Keratinocyte (primary cell): ENCODE results near the gene FXYD2. TPM values are rescaled to one million over a fixed set of nuclear protein-coding genes. Genes with fewer than 3 reads are reported as not detected.

ENCODE experiments used
- DNase-seq: peaks from one replicate; pipeline ENCODE4 v3.0.0-alpha.2; 2011; ENCODE audit warnings: low read depth, missing footprints, low spot score
- FAIRE-seq: peaks from 2 replicates; lab custom pipeline; 2011; peaks lifted over from hg19 to GRCh38; lab: Jason Lieb, UNC
- H2AFZ ChIP-seq: 2 replicates; pipeline ENCODE4 v1.6.0; 2012; ENCODE audit warnings: low read length, control low read depth, inconsistent platforms; ENCODE audit not compliant: control insufficient read depth
- H3K27ac ChIP-seq: 2 replicates; pipeline ENCODE4 v1.5.1; 2011; ENCODE audit warnings: low read length; ENCODE audit not compliant: control insufficient read depth, insufficient read depth
- H3K27me3 ChIP-seq: 3 replicates; pipeline ENCODE4 v1.6.0; 2011; ENCODE audit warnings: low read length; ENCODE audit not compliant: control insufficient read depth, insufficient read depth; ENCODE audit errors: extremely low read depth
- H3K36me3 ChIP-seq, 2 experiments: 2 replicates in 1 of 2; 3 replicates in 1 of 2; pipeline ENCODE4 v1.5.1; 2011; ENCODE audit warnings: low read length in 2 of 2, mild to moderate bottlenecking in 1 of 2; ENCODE audit not compliant: control insufficient read depth in 2 of 2, insufficient read depth in 2 of 2; ENCODE audit errors: extremely low read depth in 1 of 2
- H3K4me1 ChIP-seq: 3 replicates; pipeline ENCODE4 v1.5.1; 2011; ENCODE audit warnings: low read length; ENCODE audit not compliant: control insufficient read depth, insufficient read depth; ENCODE audit errors: extremely low read depth
- H3K4me2 ChIP-seq: 3 replicates; pipeline ENCODE4 v1.6.0; 2011; ENCODE audit warnings: low read depth, low read length; ENCODE audit not compliant: control insufficient read depth, insufficient read depth; ENCODE audit errors: extremely low read depth
- H3K4me3 ChIP-seq, 3 experiments: fragments of 200-600 bp in 1 of 3; sonication (generic) in 1 of 3; 2 replicates in 2 of 3; 3 replicates in 1 of 3; pipeline ENCODE4 v1.5.1; 2011 to 2016; ENCODE audit warnings: low read length in 3 of 3, mild to moderate bottlenecking in 3 of 3, control low read depth in 2 of 3, inconsistent platforms in 1 of 3, low read depth in 1 of 3, mixed read lengths in 1 of 3, mixed run types in 1 of 3, moderate library complexity in 1 of 3; ENCODE audit not compliant: control insufficient read depth in 2 of 3, insufficient read depth in 2 of 3; ENCODE audit errors: extremely low read depth in 1 of 3
- H3K79me2 ChIP-seq: 2 replicates; pipeline ENCODE4 v1.6.0; 2012; ENCODE audit warnings: low read length; ENCODE audit not compliant: control insufficient read depth, insufficient read depth
- H3K9ac ChIP-seq: 3 replicates; pipeline ENCODE4 v1.6.0; 2011; ENCODE audit warnings: low read length; ENCODE audit not compliant: control insufficient read depth, insufficient read depth; ENCODE audit errors: extremely low read depth
- H3K9me1 ChIP-seq: 3 replicates; pipeline ENCODE4 v1.6.0; 2011; ENCODE audit warnings: low read length; ENCODE audit not compliant: control insufficient read depth, insufficient read depth; ENCODE audit errors: extremely low read depth
- H3K9me3 ChIP-seq: 2 replicates; pipeline ENCODE4 v1.5.1; 2012; ENCODE audit warnings: low read depth, low read length; ENCODE audit not compliant: control insufficient read depth
- H4K20me1 ChIP-seq: 3 replicates; pipeline ENCODE4 v1.6.0; 2011; ENCODE audit warnings: low read length; ENCODE audit not compliant: control insufficient read depth, insufficient read depth; ENCODE audit errors: extremely low read depth
- EZH2 ChIP-seq: IDR thresholded peaks from one replicate; pipeline ENCODE4 v1.6.1; 2012; ENCODE audit warnings: inconsistent platforms, mild to moderate bottlenecking, low read length, moderate library complexity
- dilution Hi-C: fragments of 300-500 bp; cut with MboI; formaldehyde crosslinking; loops from one replicate; pipeline ENCODE4 v1.7.0; 2020; ENCODE audit warnings: low sequenced_read_pairs; ENCODE audit not compliant: extremely low pct_ligation_motif_present
- polyA plus RNA-seq, 5 experiments: library from polyadenylated mRNA; depleted of rRNA in 3 of 5; stranded (reverse) in 3 of 5; stranded (forward) in 1 of 5; unstranded in 1 of 5; fragments of >200 nt; gene quantifications; 1 replicate in 1 of 5; 2 replicates in 3 of 5; 3 replicates in 1 of 5; pipeline versions ENCODE4 v1.2.1 to v1.2.3, GENCODE V29; 2011 to 2012; ENCODE audit warnings: missing spikeins in 2 of 5, low read depth in 1 of 5, low replicate concordance in 1 of 5
- TF ChIP-seq, protein P1 (sequence below), 3 experiments: IDR thresholded peaks in 1 of 3; conservative IDR thresholded peaks in 1 of 3; optimal IDR thresholded peaks in 1 of 3; 2 replicates in 2 of 3; 3 replicates in 1 of 3; pipeline versions ENCODE3 to v1.5.1; 2011; ENCODE audit warnings: low read length in 3 of 3, mild to moderate bottlenecking in 3 of 3, moderate library complexity in 2 of 3, control low read depth in 1 of 3, inconsistent platforms in 1 of 3; ENCODE audit not compliant: insufficient read depth in 2 of 3; ENCODE audit errors: extremely low read depth in 1 of 3

FXYD2 gene
- polyA plus RNA-seq, 1 donor (not counting 4 experiments of a cell fraction or from before 2014, with no cell fraction given): not detected

DNA sequence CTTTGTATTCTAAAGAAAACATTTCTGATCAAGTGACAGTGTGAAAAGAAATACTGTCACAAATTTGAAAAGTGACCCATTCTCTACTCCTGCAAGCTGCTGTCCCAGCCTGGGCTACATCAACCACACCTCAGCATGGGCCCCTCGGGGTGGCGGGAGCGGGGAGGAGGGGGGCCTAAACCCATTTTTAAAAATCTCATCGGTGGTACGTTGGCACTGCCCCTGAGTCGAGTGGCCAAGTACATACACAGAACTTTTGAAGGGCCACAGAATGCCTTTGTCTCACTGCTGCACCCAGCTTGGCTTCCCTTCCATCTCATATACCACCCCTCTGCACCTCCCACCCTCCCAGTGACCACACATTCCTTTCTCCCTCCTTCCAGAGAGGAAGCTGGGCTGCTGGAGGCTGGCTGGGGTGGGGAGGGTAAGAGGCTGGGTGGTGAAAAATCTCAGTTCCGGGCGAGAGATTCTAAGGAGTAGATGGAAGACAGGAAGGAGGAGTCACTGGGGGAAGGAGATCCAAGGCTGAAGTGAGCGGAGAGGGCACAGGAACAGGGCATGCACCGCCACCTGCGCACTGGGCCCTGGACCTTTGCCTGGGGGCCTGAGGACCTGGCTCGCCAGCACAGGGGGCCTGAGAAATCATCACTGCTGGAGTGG is 30.8 kb upstream of the FXYD2 start:
- dilution Hi-C loops: no loop called here
- FAIRE-seq: no peak
- Histone ChIP-seq H3K4me1 (no peaks in the 10 kb centered on the region), H3K9me3 (no peaks in the 10 kb centered on the region), H4K20me1 (no peaks in the 10 kb centered on the region), H3K9ac (no peak overlapping the region), H2AFZ (no peak overlapping the region), H3K27me3 (peaks cover 3% of the 10 kb centered on the region), H3K4me3 (no peak overlapping the region), H3K79me2 (no peaks in the 10 kb centered on the region), H3K27ac (no peak overlapping the region), H3K36me3 (no peaks in the 10 kb centered on the region), H3K9me1 (no peaks in the 10 kb centered on the region), H3K4me2 (no peak overlapping the region)
- no peak for DNase-seq
- TF ChIP-seq EZH2: no peak
- TF ChIP-seq, protein P1, sequence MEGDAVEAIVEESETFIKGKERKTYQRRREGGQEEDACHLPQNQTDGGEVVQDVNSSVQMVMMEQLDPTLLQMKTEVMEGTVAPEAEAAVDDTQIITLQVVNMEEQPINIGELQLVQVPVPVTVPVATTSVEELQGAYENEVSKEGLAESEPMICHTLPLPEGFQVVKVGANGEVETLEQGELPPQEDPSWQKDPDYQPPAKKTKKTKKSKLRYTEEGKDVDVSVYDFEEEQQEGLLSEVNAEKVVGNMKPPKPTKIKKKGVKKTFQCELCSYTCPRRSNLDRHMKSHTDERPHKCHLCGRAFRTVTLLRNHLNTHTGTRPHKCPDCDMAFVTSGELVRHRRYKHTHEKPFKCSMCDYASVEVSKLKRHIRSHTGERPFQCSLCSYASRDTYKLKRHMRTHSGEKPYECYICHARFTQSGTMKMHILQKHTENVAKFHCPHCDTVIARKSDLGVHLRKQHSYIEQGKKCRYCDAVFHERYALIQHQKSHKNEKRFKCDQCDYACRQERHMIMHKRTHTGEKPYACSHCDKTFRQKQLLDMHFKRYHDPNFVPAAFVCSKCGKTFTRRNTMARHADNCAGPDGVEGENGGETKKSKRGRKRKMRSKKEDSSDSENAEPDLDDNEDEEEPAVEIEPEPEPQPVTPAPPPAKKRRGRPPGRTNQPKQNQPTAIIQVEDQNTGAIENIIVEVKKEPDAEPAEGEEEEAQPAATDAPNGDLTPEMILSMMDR (optimal IDR thresholded peaks at IDR 0.05 in 1 of 3, IDR thresholded peaks at IDR 0.05 in 1 of 3, conservative IDR thresholded peaks at IDR 0.05 in 1 of 3; ENCODE audit: extremely low read depth in 1 of 3, insufficient read depth in 2 of 3, low read length in 3 of 3): no peak

DNA sequence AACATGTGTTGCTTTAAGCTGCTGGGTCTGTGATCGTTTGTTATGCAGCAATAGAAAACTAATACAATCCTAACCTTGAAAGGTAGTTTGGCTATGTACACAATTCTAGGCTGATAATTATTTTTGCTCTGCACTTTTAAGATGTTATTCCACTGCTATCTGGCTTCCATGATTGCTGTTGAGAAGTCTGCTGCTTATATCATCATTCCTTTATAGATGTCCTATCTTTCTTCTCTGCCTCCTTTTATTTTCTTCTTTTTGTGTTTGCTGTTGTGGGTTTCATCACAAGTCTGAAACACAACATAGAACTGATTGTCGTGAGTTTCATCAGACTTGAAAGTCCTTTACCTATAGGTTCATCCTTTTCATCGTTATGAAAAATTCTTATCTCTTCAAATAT is 27.8 kb upstream of the FXYD2 start:
- H3K9me1 ChIP-seq: no peaks in the 10 kb centered on the region
- H3K27me3 ChIP-seq: peaks cover 3% of the 10 kb centered on the region
- H3K36me3 ChIP-seq: no peaks in the 10 kb centered on the region
- H3K27ac ChIP-seq: no peak overlapping the region
- no peak for FAIRE-seq
- no peak overlapping the region for H3K9ac ChIP-seq
- H3K79me2 ChIP-seq: no peaks in the 10 kb centered on the region
- dilution Hi-C loops: no loop called here
- no peak for DNase-seq
- TF ChIP-seq EZH2: no peak
- TF ChIP-seq, protein P1 (optimal IDR thresholded peaks at IDR 0.05 in 1 of 3, IDR thresholded peaks at IDR 0.05 in 1 of 3, conservative IDR thresholded peaks at IDR 0.05 in 1 of 3; ENCODE audit: extremely low read depth in 1 of 3, insufficient read depth in 2 of 3, low read length in 3 of 3): no peak
- H3K4me2 ChIP-seq: no peak overlapping the region
- no peak overlapping the region for H2AFZ ChIP-seq
- no peaks in the 10 kb centered on the region for H3K4me1 ChIP-seq
- H3K9me3 ChIP-seq: no peaks in the 10 kb centered on the region
- H3K4me3 ChIP-seq: no peak overlapping the region
- H4K20me1 ChIP-seq: no peaks in the 10 kb centered on the region
